WTC11 (cell line): ENCODE results near the gene PRSS57.

Experiments used
- CREB1 ChIP-seq: sonication (generic); formaldehyde crosslinking; IDR thresholded peaks from 2 replicates; pipeline ENCODE4 v1.8.0; 2023; ENCODE audit warnings: mild to moderate bottlenecking, missing genetic modification reagents
- ETV6 ChIP-seq: sonication (generic); formaldehyde crosslinking; IDR thresholded peaks from 2 replicates; pipeline ENCODE4 v1.8.1; 2022; ENCODE audit warnings: mild to moderate bottlenecking, missing genetic modification reagents
- GRHL2 ChIP-seq: fragments of 250-450 bp; sonication (Bioruptor Pico); IDR thresholded peaks from 2 replicates; pipeline ENCODE4 v1.8.0; 2022; ENCODE audit warnings: mild to moderate bottlenecking, moderate library complexity; ENCODE audit not compliant: insufficient replicate concordance, severe bottlenecking
- TEAD4 ChIP-seq: sonication (generic); formaldehyde crosslinking; IDR thresholded peaks from 2 replicates; pipeline ENCODE4 v1.8.0; 2022; ENCODE audit warnings: mild to moderate bottlenecking, missing genetic modification reagents
- ZNF232 ChIP-seq: sonication (generic); formaldehyde crosslinking; IDR thresholded peaks from 2 replicates; pipeline ENCODE4 v1.8.0; 2022; ENCODE audit warnings: mild to moderate bottlenecking, missing genetic modification reagents
- ZNF423 ChIP-seq: fragments of 250-450 bp; sonication (Bioruptor Pico); IDR thresholded peaks from 2 replicates; pipeline ENCODE4 v2.1.2; 2022; ENCODE audit warnings: mild to moderate bottlenecking, moderate library complexity
- TF ChIP-seq, protein P1 (sequence below): fragments of 200-600 bp; IDR thresholded peaks from 2 replicates; pipeline ENCODE4 v1.8.0; 2022; ENCODE audit warnings: antibody characterized with exemption
- TF ChIP-seq, protein P2 (sequence below): sonication (generic); formaldehyde crosslinking; conservative IDR thresholded peaks from 2 replicates; pipeline ENCODE4 v1.8.1; 2023; ENCODE audit warnings: mild to moderate bottlenecking, low read depth, missing genetic modification reagents, moderate library complexity
- TF ChIP-seq, protein P3 (sequence below): sonication (generic); formaldehyde crosslinking; IDR thresholded peaks from 2 replicates; pipeline ENCODE4 v1.8.1; 2023; ENCODE audit warnings: mild to moderate bottlenecking, missing genetic modification reagents, moderate library complexity

DNA sequence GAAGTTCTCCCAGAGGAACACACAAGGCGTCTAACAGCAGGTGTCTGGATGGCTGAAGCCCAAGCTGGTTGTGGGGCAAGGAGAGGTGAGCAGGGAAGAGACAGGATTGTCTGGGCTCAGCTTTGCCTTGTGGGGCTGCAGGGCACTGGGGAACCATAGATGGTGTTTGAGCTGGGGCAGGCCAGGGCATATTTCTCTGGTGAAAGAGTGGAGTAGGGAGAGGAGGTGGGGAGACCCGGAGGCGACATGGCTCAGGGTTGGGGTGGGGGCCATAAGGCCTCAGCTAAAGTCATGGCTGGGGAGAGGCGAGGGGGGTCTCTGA lies 8.0 kb upstream of the PRSS57 start:
- no peak for TF ChIP-seq CREB1 (CRISPR knock-in tag)
- TF ChIP-seq, protein P1, sequence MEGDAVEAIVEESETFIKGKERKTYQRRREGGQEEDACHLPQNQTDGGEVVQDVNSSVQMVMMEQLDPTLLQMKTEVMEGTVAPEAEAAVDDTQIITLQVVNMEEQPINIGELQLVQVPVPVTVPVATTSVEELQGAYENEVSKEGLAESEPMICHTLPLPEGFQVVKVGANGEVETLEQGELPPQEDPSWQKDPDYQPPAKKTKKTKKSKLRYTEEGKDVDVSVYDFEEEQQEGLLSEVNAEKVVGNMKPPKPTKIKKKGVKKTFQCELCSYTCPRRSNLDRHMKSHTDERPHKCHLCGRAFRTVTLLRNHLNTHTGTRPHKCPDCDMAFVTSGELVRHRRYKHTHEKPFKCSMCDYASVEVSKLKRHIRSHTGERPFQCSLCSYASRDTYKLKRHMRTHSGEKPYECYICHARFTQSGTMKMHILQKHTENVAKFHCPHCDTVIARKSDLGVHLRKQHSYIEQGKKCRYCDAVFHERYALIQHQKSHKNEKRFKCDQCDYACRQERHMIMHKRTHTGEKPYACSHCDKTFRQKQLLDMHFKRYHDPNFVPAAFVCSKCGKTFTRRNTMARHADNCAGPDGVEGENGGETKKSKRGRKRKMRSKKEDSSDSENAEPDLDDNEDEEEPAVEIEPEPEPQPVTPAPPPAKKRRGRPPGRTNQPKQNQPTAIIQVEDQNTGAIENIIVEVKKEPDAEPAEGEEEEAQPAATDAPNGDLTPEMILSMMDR = no peak
- TF ChIP-seq TEAD4 (CRISPR knock-in tag) = no peak
- TF ChIP-seq GRHL2 = no peak
- no peak for TF ChIP-seq ZNF232
- TF ChIP-seq, protein P2, sequence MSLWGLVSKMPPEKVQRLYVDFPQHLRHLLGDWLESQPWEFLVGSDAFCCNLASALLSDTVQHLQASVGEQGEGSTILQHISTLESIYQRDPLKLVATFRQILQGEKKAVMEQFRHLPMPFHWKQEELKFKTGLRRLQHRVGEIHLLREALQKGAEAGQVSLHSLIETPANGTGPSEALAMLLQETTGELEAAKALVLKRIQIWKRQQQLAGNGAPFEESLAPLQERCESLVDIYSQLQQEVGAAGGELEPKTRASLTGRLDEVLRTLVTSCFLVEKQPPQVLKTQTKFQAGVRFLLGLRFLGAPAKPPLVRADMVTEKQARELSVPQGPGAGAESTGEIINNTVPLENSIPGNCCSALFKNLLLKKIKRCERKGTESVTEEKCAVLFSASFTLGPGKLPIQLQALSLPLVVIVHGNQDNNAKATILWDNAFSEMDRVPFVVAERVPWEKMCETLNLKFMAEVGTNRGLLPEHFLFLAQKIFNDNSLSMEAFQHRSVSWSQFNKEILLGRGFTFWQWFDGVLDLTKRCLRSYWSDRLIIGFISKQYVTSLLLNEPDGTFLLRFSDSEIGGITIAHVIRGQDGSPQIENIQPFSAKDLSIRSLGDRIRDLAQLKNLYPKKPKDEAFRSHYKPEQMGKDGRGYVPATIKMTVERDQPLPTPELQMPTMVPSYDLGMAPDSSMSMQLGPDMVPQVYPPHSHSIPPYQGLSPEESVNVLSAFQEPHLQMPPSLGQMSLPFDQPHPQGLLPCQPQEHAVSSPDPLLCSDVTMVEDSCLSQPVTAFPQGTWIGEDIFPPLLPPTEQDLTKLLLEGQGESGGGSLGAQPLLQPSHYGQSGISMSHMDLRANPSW (CRISPR knock-in tag) = no peak
- TF ChIP-seq ETV6 (CRISPR knock-in tag) = no peak
- TF ChIP-seq, protein P3, sequence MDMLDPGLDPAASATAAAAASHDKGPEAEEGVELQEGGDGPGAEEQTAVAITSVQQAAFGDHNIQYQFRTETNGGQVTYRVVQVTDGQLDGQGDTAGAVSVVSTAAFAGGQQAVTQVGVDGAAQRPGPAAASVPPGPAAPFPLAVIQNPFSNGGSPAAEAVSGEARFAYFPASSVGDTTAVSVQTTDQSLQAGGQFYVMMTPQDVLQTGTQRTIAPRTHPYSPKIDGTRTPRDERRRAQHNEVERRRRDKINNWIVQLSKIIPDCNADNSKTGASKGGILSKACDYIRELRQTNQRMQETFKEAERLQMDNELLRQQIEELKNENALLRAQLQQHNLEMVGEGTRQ (CRISPR knock-in tag) = no peak
- TF ChIP-seq ZNF423 = no peak
